Midbrain (tissue), 1 donor: ENCODE measurements around the gene FSTL5.

Source experiments
- DNase-seq: peaks from one replicate; lab custom pipeline; 2025; lab: John Stamatoyannopoulos, UW

The FSTL5 gene

DNA sequence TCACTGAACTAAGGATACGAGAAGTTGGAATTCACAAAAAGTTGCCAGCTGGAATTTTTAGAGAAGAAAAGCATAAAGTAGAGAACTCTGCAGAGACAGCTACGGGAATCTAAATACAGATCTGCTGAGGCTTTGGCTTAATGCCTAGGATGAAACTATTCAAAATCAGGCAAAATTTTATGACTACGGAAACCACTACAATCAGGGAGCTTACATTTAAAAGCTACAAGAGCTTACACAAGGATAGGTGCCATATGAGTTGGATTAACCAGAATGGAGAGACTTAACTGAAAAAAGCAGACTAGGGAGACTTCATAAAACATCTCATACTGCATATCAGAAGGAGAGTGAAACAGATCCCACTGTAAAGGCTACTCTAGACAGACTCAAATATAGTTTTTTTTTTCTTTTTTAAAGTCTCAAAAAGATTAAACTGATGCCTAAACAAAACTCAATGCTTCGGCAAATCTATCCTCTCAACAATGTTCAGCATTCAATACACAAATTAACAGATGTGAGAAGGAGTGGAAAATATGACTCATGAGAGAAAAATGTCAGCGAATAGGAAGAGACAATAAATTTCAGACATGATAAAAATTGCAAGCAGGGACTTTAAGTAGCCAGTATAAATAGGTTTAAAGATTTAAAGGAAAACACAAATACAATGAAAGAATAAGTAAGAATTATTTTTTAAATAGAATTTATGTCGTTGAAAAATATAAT lies 586.1 kb downstream of the FSTL5 start:
- DNase-seq = no peak

DNA sequence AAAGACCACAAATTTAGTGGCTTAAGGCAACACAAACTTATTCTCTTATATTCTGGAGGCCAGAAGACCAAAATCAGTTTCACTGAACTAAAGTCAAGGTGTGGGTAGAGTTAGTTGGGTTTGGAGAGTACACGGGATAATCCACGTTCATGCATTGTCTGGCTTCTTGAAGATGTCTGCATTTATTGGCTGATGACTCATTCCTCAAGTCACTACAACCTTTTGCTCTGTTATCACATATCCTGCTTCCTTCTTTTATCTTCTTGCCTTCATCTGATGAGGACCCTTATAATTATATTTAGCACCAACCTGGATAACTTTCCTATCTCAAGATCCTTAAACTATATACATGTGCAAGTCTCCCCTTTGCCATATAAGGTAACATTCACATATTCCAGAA lies 590.0 kb downstream of the FSTL5 start:
- no peak for DNase-seq

DNA sequence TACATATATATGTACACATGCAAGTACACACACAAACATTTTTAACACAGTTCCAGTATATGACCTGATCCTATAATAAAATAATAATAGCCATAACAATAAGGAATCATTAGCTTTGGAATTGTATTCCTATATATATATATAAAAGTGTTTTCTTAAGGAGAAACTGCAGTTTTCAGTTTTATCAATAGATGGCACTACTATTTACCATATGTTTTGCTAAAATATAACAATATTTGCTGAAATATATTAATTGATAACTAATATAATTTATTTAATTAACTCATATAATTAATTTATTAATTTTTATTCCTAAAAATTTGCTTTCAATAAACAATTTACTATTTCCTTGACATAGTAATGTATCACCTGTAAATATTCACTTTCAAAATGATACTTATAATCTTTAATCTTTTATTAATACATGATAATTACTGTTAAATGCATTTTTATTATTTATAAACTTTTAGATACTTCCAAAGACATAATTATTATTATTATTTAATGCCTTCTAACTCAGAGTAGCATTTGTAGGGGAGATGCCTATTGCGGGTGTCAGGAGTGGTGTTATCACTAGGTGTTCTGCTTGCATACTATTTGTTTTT lies 599.5 kb downstream of the FSTL5 start:
- no peak for DNase-seq

DNA sequence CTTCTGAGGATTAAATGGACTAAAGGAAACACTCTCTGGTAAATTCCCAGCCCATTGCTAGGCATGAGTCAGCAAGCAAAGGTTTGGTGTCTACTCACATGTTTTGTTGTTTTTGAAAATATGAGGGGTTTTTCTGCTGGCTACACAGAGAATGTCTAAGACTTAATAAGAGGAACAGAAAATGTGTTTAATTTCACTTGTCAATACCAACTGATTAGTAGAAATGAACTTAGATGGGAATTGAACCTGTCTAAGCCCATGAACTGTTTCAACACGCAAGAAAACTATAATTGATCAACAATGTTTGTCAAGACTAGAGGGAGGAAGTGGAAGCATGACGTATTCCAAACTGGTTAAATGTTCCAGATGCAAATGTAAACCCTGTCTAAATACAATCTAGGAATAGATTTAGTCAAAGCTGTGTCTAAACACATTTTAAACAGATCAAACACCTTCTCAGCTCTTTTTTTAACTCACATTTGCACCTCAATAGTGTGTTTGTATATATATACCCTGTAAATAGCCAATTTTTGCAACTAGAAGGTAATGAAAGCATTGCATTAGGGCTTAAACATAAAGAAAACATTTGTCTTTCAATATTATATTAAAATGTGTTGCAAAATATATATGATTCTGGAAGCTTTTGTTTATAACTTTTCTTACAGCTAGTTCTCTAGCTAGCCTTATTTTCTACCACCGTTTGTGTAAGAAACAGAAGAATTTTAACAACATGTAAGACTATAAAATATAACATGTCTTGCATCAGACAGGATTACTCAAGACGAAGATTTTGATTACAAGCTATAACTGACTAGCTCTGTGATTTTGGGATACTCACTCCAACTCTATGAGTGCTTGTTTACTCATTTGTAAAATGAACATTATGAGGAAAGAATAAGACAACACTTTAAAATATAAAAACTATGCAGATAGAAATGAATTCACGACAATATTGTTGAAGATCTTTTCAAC lies 607.8 kb downstream of the FSTL5 start:
- no peak for DNase-seq

DNA sequence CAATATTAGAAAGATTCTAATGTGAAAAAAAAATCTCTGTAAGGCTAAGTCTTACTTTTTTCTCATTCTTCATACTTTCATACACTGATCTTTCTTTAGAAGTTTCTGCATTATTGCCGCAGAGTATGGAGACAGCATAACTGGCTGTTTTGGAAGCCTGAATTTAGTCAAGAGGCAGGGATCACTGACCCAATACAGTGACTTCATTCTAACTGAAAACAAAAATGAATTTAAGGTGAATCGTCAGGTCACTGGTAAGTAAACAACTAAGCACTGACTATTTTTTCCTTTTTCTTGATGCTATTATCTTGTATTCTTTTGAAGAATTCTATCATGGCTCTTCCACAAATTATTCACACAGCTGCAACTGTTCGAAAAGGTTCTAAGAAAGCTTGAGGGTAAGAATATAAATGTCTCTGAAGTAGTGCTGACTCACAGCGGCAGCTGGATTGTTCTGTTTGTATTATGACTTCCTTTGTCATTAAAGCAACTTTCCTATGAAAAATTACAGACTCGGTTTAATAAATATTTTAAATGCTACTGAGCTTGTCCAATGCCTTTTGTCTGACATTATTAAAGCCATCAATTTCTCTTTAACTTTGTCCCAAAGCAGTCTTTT lies 609.3 kb downstream of the FSTL5 start:
- no peak for DNase-seq

DNA sequence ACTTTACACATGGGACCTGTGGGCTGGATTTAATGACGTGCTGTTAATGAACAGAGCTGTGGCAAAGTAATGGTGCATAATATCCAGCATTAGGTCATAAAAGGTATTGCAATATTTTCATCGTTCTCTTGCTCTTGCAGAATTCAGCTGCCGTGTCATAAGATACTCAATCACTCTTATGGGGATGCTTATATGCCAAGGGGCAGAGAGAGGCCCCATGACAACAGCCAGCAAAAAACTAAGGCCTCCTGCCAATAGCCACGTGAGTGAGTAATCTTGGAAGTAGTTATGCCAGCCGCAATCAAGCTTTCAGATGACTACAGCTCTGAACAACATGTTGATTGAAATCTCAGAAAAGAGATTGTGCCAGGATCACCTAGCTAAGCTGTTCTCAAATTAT lies 616.9 kb downstream of the FSTL5 start:
- DNase-seq = no peak

DNA sequence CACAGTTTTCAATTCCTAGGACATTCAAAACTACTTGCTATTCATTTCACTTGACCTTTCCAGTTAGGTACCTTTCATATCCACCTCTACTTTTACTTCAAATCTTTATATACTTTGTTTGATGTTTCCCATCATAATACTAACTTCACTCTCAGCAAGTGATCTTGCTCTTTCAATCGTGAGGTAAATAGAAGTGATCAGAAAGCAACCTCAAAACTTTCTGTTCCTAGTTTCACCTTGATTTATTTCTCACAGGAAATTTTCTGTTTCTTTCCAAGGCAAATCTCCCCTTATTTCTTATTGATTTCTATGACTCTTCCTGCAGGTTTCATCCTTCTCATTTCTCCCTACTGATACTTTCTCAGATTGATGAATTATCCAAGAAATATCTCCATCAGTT lies 623.5 kb downstream of the FSTL5 start:
- no peak for DNase-seq

DNA sequence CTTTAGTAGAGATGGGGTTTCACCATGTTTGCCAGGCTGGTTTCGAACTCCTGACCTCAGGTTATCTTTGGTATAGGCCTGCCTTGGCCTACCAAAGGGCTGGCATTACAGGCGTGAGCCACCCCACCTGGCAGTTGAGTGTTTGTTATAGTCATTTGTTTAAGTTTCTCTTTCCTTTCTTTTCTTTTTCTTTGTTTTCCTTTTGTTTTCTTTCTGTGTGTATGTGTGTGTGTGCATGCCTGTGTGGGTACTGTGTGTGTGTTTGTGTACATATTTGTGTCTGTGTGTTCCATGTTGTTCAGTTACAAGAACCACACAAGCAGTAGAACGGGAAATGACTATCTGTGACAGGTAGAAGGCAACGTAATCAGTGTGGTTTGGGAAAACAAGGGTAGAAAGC lies 624.9 kb downstream of the FSTL5 start:
- no peak for DNase-seq

DNA sequence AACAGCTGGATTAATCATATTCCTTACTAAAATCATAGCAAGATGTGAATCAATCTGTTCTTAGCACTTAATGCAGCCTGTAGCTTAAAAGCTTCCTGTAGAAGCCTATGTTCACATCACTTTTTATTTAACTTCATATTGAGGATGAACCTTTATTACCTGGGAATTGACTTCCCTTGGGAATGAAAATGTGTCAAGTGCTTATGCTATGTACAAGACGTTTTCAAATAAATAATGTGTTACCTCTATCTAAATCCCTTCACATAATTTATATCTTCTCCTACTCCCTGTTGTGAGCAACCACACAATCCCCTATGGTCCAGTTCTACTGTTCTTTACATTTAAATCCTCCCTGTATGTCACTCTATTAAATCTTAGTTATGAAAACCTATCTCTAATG lies 633.1 kb downstream of the FSTL5 start:
- DNase-seq = no peak

DNA sequence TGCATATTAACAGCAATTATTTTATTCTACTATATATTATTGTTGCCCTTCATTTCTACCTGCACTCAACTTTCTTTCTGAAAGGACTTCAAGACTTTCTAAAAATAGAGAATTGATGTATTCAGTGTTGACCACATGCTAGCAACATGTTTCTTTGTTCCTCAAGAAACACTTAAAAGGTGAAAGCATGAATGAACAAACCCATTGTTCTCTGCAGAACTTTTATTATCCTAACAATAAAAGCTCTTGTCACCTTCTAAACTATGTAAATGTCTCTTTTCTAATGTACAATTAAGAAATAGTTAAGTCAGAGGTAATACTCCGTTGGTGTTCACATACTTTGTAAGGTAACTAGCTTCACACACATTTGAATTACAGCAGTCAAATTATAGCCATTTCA lies 638.7 kb downstream of the FSTL5 start:
- no peak for DNase-seq

DNA sequence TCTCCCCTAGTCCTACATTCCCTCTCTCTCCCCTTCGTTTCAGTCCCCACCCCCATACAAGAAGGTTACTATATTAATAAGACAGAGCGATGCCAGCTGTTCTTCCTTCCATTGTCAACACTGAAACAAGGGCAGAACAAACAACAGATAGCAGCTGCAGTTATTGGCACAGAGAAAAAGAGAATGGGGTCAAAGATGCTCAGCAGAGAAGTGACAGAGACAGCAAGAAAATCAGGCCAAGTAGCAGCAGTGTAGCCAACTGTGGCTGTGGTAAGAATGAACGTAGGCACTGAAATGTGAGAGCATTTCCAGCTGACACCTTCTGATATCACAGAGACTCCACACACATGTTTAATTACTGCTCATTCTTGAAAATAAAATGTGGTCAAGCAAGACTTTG lies 641.8 kb downstream of the FSTL5 start:
- DNase-seq = peak; percentile 7

DNA sequence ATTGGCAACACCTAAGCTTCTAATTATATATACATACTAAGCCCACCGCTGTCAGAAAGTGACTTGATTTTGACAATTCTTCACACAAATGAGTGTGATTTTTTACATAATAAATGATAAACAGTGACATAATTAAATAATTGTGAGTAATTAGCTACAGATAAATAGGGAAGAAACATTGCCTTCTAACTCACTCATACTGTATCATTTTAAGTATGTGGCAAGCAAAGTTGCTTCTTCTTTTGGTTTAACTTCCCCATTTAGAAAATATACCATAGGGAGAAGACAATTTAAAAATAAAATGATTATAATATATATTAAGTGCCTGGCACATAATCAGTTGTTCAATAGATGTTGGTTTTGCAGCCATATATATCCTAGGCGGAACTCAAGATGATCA lies 644.2 kb downstream of the FSTL5 start:
- no peak for DNase-seq

DNA sequence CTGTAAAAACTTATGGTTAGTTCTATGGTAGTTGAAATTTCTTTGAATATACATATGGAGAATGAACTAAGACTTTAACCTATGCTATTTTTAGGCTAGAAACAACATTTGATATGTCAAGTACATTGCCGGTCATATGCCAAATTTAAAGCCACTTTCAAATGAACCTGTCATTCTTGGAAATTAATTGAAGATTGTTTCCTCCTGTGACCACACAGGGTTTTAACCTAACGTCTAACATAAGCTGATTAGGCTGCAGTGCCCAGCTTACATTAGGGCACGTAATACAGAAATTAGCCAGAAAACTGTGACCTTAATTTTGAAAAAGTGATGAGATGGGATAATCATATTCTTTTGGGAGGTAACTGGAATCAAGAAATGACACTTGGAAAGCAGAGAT lies 645.9 kb downstream of the FSTL5 start:
- DNase-seq = no peak

DNA sequence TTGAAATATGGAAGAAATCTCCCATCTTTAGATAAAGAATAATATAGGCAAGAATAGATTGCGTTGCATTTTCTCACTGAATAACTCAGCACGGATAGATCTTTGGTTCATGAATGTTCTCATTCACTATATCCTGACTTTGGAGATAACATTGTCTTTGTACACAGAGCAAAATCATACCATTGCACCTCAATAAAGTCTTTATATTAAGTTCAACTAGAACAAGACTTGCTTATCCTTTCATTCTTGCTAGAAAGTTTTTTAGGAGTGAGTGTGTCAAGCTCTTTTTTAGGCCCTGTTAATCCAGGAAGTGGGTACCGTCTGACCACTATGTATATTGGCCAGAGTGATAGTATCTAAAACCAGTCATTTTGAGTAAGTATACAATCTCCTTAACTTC lies 658.7 kb downstream of the FSTL5 start:
- DNase-seq = no peak

DNA sequence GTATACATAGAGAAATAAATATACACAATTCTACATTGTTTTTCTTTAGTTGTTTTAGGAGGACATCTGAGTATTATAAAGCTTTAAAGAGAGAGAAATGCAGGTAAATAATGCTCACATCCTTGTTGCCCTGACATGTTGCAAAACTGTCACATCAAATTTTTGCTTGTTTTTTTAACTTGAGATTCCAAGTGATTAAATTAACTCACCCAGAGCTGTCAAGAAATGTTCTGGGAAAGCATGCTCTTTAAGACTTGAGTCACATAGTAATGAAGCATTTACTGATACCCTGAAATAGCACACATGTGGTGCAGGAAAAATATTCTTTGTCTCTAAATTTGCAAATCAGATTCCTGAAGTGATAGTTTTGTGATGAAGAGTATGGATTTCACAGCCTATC lies 665.6 kb downstream of the FSTL5 start:
- no peak for DNase-seq

DNA sequence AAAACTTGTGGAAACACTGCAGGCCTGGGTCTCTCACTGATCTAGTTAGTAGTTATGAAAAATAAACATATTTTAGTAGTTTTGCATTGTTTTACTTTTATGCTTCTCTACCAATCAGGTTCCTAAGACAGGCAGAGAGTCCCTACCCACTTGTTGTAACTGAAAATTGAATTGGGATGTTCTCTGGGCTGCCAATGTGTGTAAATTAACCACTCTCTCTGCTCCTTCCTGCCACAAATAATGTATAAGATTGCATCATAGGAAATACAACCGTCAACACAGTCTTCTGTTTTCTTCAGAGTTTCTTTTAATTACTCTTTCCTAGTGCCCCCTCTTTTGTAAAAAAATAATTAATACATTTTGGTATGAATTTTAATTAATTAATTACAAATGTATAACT lies 677.3 kb downstream of the FSTL5 start:
- no peak for DNase-seq

DNA sequence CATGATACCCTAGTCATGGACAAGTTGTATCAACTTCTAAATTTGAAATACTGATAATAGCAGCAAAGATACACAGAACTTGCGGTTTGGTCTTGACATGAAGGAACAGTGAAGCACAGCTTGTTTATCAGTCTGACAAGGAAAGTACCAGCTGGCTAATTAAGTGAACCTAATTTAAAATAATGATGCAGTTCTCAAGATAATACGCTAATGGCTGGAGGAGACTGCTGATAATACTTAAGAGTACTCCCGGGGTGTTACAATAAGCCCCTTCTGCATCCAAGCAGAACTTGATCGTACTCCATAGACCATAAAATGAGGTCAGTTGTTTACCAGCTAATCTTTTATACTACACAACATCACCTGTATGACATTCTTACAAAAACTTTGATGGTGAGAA lies 697.5 kb downstream of the FSTL5 start:
- DNase-seq = no peak

DNA sequence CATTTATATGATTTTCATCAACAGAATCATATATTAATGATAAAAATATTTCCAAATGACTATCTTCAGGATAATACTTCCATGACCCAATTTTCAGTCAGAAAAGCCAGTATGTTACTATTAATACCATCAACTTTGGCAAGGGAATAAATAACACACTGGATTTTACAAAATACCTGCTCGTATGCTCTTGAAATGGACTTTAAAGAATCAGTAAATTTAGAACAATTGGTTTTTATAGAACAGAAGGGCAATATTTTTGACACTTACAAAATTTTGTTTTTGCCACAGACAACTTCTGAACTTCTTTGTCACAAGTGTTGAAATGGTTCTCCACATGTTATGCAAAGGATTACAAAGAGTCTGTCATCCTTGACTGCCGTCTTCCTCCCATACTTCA lies 700.4 kb downstream of the FSTL5 start:
- no peak for DNase-seq

DNA sequence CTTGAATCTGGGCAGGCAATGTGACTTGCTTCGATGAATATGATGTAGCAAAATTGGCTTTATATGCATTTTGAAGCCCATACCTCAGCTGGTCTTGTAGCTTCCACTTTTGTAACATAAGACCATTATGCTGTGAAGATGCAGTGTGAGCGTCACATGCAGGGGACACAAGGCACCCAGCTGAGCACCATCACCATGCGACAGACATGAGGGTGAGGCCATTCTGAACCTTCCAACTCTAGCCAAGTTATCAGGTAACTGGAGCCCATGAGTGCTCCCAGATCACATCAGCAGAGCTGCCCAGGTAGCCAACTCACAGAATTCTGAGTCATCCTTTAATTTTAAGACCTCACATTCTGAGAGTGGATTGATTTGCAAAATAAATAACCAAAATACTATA lies 705.9 kb downstream of the FSTL5 start:
- DNase-seq = no peak

DNA sequence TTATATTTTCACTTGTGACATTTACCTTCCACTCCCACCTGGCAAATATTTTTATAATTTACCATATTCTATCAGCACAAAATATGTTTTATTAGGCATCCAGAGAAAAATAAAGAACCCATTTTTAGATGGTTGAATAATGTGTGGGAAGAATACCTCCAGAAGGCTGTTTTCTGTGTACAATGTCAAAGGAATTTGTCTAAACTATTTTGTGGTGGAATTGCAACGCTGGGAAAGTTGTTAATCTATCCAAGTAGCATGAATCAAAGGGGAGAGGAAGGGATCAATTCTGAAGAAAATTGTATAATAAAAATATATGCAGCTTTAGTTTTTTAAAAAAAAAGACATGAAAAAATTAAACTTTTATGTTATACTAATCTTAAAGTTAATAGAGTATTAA lies 706.5 kb downstream of the FSTL5 start:
- DNase-seq = no peak

DNA sequence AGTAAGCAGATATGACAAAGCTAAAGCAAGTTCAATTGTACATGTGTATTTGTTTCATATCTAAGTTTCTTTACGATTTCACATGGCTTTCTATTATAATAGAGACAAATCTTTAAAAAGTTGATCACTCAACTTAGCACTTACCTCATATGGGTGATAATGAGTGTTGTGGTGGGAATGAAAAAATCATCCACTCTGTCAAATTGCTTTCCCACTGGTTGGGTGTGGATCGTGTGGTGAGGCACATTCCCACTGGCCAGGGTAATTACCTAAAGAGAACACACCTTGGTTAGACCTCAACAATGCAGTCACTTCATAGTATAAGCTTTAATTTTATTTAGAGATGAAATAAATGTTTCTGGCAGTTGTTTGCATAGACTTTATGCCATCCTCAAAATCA lies 708.9 kb downstream of the FSTL5 start:
- no peak for DNase-seq

DNA sequence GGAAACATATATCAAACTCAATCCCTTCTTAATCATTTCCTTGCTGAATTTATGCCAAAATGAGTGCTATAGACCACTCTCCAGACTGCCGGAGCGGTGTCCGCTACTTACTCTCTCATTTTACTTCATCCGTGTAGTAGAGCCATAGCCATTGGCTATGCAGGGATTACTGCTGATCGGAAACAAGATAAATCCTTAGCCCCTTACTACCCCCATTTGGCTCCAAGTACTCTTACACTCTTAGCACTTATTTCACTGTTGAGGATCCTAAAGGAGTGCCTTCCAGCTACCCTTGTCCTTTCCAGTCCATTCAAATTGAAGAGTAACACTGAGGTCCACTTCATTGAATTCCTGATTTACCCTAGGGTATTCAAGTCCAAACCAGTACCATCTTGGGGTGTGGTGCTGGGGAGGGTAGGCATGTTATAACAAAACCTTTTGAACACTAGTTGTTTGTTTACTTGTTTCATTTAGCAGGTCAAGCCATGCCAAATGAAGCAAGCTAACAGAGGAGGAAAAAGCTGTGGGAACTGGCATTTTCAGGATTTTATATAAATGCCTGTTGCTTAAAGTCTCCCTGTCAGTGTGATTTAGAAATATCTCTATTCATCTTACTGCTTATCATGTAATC lies 715.1 kb downstream of the FSTL5 start:
- DNase-seq = no peak
